GM18502 (cell line): ENCODE data around the gene GPRC5C.

ENCODE experiments used
- ATAC-seq: cut with Tn5 transposase; IDR thresholded peaks from one replicate; pipeline ENCODE4 v1.9.1; 2021; ENCODE audit warnings: mild to moderate bottlenecking; ENCODE audit not compliant: unreplicated experiment, poor library complexity

The GPRC5C gene

DNA sequence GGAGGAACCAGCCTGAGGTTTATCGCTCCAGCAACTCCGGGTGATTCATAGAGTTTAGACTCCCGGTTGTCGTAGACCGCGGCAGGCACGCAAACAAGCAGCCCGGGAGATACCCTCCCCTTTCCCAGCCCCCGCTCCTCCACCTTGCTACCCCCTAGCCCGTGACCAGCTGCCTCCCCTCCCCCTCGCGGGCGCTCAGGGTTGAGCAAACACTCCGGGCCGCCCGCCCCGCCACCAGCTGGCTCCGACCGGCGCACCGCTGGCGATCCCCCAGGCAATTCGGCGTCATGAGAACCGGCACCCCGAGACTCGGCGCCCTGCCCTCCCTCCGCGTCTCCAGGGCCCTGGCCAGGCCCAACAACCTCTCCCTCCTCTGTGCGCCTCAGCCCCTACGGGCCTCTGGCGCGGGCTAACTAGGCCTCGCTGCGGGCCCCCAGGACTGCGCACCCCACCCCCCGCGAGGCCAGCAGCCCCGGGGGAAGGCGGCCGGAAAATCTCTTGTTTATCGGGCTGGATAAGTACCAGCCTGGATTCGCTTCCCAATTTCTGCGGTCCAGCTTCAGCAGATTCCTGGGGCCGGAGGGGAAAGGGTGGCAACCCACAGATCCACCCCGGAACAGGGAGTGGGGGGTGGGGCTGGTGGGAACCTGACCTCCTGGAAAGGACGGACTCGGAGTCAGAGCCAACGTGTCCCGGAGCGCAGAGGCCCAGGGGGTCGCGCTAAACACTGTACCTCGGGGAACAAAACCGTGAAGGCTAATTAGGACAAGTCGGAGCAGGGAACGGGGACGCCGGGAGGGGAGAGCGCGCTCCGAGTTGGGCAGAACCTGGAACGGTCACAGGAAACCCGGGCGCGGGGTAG lies 951 bp upstream of the GPRC5C start:
- ATAC-seq, result peak; percentile 50

DNA sequence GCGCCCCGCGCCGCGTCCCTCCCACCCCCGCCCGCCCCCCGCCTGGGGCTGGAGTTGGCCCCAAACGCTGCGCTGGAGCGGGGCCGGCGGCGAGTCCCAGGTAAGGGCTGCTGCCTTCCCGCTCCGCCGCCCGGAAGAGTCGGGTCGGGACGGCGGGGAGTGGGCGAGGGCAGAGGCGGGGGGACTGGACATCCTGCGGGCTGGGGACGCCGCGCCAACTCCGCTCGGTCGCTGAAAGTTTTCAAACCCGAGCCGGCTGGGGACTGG lies 469 bp downstream of the GPRC5C start:
- no peak for ATAC-seq

DNA sequence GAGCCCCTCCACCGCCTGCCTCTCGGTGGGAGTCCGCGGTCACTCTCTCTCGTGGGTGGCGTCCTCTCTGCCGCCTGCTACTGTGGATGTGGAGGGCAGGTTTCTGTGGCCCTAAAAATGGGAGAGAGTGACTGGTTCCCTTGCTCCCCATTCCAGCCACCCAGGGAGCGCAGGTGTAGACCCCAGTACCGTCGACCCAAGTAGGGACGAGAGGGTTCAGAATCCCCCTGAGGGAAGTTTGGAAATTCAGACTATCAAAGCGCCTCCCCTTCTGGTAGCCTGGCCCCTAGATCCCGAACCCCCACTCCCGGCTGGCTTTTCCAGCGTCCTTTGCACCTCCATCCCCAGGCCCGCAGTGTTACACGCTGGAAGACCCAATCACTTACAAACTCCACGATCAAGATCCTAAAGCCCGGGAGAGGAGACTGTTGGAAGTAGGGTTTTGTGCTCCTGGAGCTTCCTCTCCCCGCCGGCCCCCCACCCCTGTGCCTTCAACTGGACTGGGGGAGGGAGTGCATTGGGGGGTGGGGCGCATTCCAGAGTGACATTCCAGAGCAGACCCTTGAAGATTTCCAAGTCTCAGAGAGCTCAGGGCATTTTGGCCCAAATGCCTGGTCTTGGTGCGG lies 991 bp downstream of the GPRC5C start:
- no peak for ATAC-seq

DNA sequence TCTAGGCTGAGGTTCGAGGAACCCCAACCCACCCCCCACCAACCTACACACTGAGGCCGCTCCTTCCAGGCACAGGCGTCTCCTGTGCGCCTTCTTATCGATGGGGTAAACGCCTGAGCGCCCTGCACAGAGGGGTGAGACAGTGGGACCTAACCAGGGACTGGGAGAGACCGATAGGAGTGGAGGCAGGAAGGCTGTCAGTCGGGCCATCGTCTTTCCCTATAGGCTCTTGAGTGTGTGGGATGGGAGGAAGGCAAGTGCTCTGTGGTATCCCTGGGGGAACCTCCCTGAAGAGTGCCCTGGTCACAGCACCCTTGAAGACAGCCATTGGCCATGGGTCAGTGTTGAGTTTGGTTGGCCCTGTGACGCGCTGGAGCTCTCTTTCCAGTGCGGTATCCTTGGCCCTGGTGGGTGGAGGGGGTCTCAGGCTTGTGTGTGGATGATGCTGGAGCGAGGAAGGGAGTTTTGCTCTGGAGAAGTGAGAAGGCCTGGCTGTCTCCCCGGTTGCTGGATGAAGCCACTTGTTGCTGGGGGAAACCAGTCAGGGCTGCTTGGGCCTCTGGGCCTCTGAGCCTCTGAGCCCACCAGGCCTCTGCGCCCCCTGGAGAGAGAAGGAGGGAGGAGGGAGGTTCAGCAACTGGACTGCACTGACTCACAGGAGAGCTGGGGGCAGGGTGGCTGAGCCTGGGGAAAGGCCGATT lies 1.7 kb downstream of the GPRC5C start:
- ATAC-seq, result no peak

DNA sequence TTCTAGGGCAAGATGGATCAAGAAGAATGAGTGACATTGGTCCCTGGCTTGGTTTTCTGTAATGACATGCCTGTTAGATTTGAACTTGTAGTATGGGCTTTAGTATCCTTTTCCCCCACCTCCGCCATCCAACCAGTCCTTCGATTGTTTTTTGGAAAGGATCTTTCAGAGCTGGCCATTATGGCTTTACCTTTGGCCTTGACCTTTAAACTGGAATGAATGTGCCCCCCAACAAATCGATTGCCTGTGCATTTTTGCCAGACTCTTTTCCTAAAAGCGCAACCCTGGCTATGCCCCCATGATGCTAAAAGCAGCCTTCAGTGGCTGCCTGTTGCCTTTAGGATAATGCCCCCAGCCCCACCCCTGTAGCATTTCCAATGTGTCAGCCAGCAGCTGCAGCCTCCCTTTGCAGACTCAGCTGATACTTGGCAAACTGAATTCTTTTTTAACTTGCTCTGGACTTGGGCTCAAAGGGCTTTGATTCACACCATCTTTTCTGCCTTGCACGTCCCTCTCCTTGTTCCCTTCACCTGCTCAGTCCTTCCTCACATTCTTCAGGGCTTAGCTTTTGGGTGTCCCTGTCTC lies 4.0 kb downstream of the GPRC5C start:
- ATAC-seq, result no peak

DNA sequence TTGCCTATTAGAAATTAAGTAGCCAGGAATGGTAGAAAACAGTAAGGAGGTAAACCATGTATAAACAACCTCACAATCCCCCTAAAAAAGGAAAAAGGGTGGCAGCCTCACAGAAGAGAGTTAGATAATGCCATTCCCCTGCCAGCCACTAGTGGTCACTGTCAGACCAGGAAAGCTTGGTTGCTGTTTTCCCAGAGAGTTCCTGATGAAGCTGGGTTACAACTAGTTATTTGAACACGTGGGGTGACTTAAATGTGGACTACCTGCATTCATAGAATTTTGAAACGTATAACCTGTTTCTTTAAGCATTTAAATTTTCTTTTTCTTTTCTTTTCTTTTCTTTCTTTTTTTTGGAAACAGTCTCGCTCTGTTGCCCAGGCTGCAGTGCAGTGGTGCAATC lies 5.8 kb downstream of the GPRC5C start:
- ATAC-seq, result no peak

DNA sequence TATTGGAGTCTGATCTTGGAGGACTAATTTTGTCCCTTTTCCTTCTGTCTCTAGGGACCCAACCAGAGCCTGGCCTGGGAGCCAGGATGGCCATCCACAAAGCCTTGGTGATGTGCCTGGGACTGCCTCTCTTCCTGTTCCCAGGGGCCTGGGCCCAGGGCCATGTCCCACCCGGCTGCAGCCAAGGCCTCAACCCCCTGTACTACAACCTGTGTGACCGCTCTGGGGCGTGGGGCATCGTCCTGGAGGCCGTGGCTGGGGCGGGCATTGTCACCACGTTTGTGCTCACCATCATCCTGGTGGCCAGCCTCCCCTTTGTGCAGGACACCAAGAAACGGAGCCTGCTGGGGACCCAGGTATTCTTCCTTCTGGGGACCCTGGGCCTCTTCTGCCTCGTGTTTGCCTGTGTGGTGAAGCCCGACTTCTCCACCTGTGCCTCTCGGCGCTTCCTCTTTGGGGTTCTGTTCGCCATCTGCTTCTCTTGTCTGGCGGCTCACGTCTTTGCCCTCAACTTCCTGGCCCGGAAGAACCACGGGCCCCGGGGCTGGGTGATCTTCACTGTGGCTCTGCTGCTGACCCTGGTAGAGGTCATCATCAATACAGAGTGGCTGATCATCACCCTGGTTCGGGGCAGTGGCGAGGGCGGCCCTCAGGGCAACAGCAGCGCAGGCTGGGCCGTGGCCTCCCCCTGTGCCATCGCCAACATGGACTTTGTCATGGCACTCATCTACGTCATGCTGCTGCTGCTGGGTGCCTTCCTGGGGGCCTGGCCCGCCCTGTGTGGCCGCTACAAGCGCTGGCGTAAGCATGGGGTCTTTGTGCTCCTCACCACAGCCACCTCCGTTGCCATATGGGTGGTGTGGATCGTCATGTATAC lies 8.0 kb downstream of the GPRC5C start:
- ATAC-seq, result no peak

DNA sequence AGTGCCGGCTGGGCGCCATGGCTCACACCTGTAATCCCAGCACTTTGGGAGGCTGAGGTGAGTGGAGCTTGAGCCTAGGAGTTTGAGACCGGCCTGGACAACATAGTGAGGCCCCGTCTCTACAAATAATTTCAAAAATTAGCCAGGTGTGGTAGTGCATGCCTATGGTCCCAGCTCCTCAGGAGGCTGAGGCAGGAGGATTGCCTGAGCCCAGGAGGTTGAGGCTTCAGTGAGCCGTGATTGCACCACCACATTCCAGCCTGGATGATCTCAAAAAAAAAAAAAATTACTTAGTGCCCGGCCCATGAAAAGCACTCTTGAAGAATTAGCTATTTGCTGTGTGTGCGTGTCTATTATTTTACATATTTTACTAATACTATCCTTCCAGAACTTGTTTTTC lies 9.6 kb downstream of the GPRC5C start:
- no peak for ATAC-seq

DNA sequence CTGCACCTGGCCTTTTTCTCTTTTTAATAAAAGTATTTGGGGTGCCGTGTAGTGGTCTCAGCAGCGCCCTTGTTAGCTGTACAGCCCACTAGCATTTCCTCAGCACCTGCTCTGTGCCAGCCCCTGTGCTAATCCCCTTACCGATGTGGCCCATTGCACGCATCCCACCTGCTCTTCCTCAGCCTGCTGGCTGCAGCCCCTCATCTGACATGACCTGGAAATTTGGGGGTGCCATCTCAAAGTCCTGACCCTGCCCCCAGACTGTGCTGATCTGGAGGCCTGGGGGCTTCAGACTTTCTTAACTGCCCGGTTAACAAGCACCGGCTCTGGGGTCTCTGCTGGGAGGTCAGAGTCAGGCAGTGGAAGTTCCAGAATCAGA lies 10.4 kb downstream of the GPRC5C start:
- no peak for ATAC-seq

DNA sequence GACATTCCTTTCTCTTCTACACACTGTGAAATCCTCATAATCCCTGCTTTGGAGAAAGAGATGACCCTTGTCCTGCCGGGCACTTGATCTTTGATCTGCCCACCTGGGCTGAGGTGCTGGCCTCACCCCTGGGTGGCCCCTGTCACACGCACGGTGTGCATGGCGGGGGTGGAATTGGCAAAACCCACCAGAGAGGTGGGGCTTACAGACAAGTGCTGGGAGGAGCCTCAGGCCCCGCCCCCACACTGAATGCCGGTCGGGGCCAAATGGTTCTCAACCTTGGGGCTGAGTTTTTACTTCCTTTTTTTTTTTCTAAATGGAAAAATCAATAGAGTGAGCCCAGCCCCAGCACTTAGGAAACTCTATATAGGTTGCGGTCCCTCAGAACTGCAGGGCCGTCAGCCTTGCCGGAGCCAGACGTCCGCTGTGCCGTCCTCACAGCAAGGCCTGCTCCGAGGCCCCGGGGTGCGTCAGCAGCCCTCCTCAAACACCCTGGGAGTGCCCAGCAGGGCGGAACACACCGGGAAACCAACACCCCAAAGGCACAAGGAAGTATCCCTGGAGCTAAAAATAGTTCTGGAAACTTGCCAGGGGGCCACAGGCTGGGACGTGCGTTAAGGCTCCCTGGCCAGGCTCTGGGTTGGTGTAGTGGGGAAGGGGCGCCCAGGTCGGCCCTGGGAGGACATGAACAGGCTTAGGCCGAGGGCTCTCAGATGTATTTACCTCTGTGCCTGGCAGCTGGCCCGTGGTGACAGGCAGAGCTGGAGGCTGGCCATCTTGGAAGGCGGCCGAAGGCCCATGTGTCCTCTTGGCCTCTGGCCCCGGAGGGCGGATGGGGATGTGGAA lies 11.0 kb downstream of the GPRC5C start:
- ATAC-seq, result peak; percentile 77

DNA sequence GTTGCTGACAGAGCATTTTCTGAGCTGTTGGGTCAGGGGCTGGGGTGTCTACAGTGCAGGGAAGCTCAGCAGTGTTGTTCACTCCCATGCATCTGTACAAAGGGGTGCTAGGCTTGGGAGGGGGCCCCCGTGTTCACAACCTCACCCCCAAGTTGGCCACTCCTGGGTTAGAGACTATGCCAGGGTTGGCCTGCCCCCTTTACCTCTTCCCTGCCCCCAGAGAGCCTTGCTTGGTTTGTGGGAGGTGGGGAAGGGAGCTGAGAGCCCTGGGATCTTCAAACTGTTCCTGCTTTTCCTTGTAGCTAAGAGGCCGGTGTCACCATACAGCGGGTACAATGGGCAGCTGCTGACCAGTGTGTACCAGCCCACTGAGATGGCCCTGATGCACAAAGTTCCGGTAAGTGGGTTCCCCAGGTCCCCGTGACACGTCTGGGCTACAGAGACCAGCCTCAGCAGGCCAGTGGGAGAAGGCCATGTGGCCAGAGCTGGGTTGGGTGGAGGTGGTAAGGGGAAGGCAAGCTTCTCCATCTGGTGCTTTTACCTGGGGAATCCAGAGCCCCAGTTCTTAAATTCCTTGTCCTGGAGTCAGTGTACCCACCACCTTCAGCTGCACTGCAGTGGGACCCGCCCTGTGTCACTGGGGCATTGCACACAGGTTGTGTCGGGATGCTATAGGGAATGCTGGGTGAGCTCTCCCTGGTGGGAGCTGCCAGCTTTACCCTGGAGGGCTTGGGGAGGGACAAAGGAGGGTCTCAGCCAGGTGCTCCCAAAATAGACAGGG lies 11.8 kb downstream of the GPRC5C start:
- no peak for ATAC-seq

DNA sequence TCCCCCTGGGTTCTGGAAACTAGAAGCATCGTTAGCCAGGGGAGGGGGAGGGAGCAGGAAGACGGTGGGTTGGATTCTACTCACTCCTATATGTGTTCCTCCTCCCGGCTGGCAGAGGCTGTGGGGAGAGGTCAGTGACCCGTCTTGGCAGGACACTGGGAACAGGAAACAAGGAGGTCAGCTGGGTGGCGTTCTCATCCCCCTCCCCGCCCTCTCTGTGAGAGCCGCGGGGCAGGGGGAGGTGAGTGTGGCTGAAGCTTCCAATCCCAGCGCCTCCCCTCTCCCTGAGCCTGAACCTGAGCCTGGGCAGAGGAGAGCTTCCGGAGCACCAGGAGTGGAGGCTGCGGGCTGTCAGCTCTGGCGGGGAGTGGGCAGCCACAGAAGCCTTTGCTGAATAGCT lies 12.5 kb downstream of the GPRC5C start:
- ATAC-seq, result no peak

DNA sequence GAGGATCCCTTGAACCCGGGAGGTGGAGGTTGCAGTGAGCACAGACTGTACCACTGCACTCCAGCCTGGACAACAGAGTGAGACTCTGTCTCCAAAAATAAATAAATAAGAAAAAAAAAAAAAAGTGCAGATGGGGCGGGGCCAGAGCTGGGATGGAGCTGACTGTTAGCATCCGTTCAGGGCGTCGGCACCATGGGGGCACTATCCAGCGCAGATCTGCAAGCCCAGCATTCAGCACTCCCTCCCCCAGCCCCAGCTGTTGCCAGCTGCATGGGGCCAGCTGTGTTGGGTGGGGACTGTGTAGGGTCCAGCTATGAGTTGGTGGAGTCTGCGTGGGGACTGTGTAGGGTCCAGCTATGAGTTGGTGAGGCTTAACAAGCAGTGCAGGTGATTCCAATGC lies 13.3 kb downstream of the GPRC5C start:
- ATAC-seq, result no peak

DNA sequence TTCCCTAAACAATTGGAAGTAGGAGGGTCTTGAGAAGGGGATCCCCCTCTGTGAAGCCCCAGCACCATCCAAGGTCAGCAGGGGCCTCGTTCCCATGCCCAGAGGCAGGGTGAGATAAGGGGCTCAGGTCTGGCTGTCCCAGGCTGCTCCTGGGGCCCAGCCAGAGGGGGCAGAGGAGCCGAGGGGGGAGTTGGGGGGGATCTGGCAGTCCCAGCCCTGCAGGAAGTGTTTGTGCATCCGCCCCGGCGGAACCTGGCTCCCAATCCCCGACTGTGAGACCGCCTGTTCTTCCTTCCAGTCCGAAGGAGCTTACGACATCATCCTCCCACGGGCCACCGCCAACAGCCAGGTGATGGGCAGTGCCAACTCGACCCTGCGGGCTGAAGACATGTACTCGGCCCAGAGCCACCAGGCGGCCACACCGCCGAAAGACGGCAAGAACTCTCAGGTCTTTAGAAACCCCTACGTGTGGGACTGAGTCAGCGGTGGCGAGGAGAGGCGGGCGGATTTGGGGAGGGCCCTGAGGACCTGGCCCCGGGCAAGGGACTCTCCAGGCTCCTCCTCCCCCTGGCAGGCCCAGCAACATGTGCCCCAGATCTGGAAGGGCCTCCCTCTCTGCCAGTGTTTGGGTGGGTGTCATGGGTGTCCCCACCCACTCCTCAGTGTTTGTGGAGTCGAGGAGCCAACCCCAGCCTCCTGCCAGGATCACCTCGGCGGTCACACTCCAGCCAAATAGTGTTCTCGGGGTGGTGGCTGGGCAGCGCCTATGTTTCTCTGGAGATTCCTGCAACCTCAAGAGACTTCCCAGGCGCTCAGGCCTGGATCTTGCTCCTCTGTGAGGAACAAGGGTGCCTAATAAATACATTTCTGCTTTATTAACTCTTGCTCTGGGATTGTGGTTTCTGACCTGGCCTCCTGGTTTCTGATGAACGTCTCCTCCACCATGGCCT lies 14.9 kb downstream of the GPRC5C start:
- ATAC-seq, result no peak

DNA sequence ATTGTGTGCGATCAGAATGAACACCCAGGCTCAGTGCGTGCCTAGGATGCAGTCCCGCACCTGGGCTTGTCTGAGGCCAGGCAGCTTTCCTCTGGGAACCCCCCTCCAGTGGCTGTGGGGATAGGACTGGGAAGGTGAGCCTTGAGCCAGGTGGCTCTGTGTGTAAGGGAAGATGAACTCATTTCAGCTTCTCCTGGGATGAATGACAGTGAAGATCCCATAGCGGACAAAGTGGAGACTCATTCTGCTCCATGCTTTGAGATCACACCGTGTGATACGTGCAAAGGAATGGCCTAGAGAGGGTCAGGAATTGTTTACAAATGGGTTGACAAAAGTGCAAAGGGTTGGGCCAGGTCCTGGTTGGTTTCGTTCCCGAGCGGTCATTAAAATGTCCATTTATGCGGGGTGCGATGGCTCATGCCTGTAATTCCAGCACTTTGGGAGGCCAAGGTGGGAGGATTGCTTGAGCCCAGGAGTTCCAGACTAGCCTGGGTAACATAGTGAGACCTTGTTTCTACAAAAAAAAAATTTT lies 15.8 kb downstream of the GPRC5C start:
- ATAC-seq, result no peak

DNA sequence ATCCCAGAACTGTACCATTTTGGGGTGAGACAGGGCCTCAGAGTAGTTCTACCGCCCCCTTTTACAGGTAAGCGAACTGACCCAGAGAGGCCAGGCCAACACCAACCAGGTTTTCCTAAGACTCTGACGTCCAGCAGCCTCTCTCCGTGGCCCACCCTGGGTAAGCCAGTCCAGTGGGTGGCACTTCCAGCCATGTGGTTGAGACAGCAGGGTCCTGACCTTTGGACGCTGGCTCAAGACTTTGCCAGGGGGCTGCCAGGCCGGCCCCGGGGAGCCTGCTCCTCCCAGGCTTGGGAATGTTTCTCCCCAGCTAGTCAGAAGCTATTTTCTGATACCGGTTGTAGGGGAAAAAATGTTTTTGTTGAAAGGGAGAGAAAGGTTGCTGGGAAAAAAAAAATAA lies 16.9 kb downstream of the GPRC5C start:
- ATAC-seq, result no peak

DNA sequence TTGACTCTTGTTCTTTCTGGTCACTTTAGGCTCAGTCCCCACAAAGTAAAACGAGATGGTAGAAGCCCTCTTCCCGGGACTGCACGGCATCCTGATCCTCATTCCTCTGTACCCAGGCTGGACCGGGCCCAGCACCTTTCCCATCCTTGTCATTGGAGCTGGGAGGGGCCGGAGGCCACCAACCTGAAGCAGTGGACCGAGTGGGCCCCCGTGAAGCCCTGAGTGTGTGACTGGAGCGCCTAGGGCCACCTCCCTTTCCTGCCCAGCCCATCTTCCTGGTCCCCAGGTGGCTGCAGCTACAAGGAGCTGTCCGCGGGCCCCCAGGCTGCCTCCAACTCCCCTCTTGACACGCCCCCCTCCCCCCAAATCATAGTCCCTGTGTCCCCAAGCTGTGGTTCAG lies 17.4 kb downstream of the GPRC5C start:
- ATAC-seq, result no peak
